Stimulated activated naive CD8-positive, alpha-beta T cell treated with anti-CD3 and anti-CD28 coated beads, Interleukin-15, Interleukin-2, amounts not matched to agents 100 ng/mL and 50 ng/mL, for 24 hours (primary cell): ENCODE data around the gene CRABP1.

Source experiments
- H3K27ac Mint-ChIP-seq: one replicate; pipeline ENCODE4 v1.8.0; 2021; ENCODE audit warnings: mild to moderate bottlenecking, mixed read lengths
- H3K27me3 Mint-ChIP-seq: one replicate; pipeline ENCODE4 v1.8.0; 2021; ENCODE audit warnings: mixed read lengths
- H3K36me3 Mint-ChIP-seq: one replicate; pipeline ENCODE4 v1.8.0; 2021; ENCODE audit warnings: low read depth, mixed read lengths
- H3K4me1 Mint-ChIP-seq: one replicate; pipeline ENCODE4 v1.8.0; 2021; ENCODE audit warnings: low read depth, mixed read lengths
- H3K4me3 Mint-ChIP-seq: one replicate; pipeline ENCODE4 v1.8.0; 2021; ENCODE audit warnings: mild to moderate bottlenecking, mixed read lengths
- H3K9me3 Mint-ChIP-seq: one replicate; pipeline ENCODE4 v1.8.0; 2021; ENCODE audit warnings: mixed read lengths

Gene CRABP1

GRCh38 chr15:78324144-78324543 lies 16.0 kb upstream of the CRABP1 start:
- Mint-ChIP-seq H3K4me3 (no peak overlapping the region), H3K27ac (no peak overlapping the region), H3K27me3 (no peaks in the 10 kb centered on the region), H3K4me1 (no peaks in the 10 kb centered on the region), H3K9me3 (no peaks in the 10 kb centered on the region), H3K36me3 (no peaks in the 10 kb centered on the region)

GRCh38 chr15:78325092-78325843 lies 14.9 kb upstream of the CRABP1 start:
- H3K4me3 Mint-ChIP-seq, result no peak overlapping the region
- no peaks in the 10 kb centered on the region for H3K4me1 Mint-ChIP-seq

GRCh38 chr15:78327466-78327865 lies 12.7 kb upstream of the CRABP1 start:
- Mint-ChIP-seq H3K9me3 (no peaks in the 10 kb centered on the region), H3K4me1 (no peaks in the 10 kb centered on the region), H3K27me3 (no peaks in the 10 kb centered on the region), H3K36me3 (no peaks in the 10 kb centered on the region), H3K27ac (no peak overlapping the region), H3K4me3 (no peak overlapping the region)

More at GRCh38 chr15:78325092-78325843, 14.9 kb upstream of the CRABP1 start:
- no peaks in the 10 kb centered on the region for H3K27me3 Mint-ChIP-seq
- no peak overlapping the region for H3K27ac Mint-ChIP-seq
- H3K36me3 Mint-ChIP-seq, result no peaks in the 10 kb centered on the region
- no peaks in the 10 kb centered on the region for H3K9me3 Mint-ChIP-seq

GRCh38 chr15:78329625-78330024 lies 10.5 kb upstream of the CRABP1 start:
- Mint-ChIP-seq H3K4me3 (no peak overlapping the region), H3K36me3 (no peaks in the 10 kb centered on the region), H3K27me3 (no peaks in the 10 kb centered on the region), H3K4me1 (no peaks in the 10 kb centered on the region), H3K9me3 (no peaks in the 10 kb centered on the region), H3K27ac (no peak overlapping the region)

GRCh38 chr15:78334845-78335244 lies 5.3 kb upstream of the CRABP1 start:
- H3K36me3 Mint-ChIP-seq, result no peaks in the 10 kb centered on the region
- H3K4me3 Mint-ChIP-seq, result no peak overlapping the region
- no peaks in the 10 kb centered on the region for H3K9me3 Mint-ChIP-seq
- no peak overlapping the region for H3K27ac Mint-ChIP-seq
- peaks cover 18% of the 10 kb centered on the region for H3K27me3 Mint-ChIP-seq
- no peaks in the 10 kb centered on the region for H3K4me1 Mint-ChIP-seq

- peaks cover 24% of the 10 kb centered on the region for H3K27me3 Mint-ChIP-seq
- no peaks in the 10 kb centered on the region for H3K36me3 Mint-ChIP-seq
- H3K4me1 Mint-ChIP-seq, result no peaks in the 10 kb centered on the region
- no peaks in the 10 kb centered on the region for H3K9me3 Mint-ChIP-seq
- no peak overlapping the region for H3K4me3 Mint-ChIP-seq
- no peak overlapping the region for H3K27ac Mint-ChIP-seq
Measured at GRCh38 chr15:78335985-78336384, 4.2 kb upstream of the CRABP1 start.

- Mint-ChIP-seq H3K9me3 (no peaks in the 10 kb centered on the region), H3K4me3 (no peak overlapping the region), H3K27ac (no peak overlapping the region), H3K36me3 (no peaks in the 10 kb centered on the region), H3K4me1 (no peaks in the 10 kb centered on the region), H3K27me3 (peaks cover 48% of the 10 kb centered on the region)
Measured at GRCh38 chr15:78338781-78339180, 1.4 kb upstream of the CRABP1 start.

- H3K36me3 Mint-ChIP-seq, result no peaks in the 10 kb centered on the region
- H3K9me3 Mint-ChIP-seq, result no peaks in the 10 kb centered on the region
- H3K27me3 Mint-ChIP-seq, result peaks cover 50% of the 10 kb centered on the region
- H3K27ac Mint-ChIP-seq, result no peak overlapping the region
- no peak overlapping the region for H3K4me3 Mint-ChIP-seq
- no peaks in the 10 kb centered on the region for H3K4me1 Mint-ChIP-seq
Measured at GRCh38 chr15:78339559-78339958, 594 bp upstream of the CRABP1 start.

- peaks cover 59% of the 10 kb centered on the region for H3K27me3 Mint-ChIP-seq
- H3K9me3 Mint-ChIP-seq, result no peaks in the 10 kb centered on the region
Measured at GRCh38 chr15:78341057-78341987, 1.2 kb downstream of the CRABP1 start.

GRCh38 chr15:78342021-78342420 lies 1.9 kb downstream of the CRABP1 start:
- H3K27me3 Mint-ChIP-seq, result peaks cover 59% of the 10 kb centered on the region
- H3K27ac Mint-ChIP-seq, result no peak overlapping the region
- no peaks in the 10 kb centered on the region for H3K36me3 Mint-ChIP-seq
- no peak overlapping the region for H3K4me3 Mint-ChIP-seq
- no peaks in the 10 kb centered on the region for H3K9me3 Mint-ChIP-seq
- H3K4me1 Mint-ChIP-seq, result no peaks in the 10 kb centered on the region

More at GRCh38 chr15:78341057-78341987, 1.2 kb downstream of the CRABP1 start:
- no peaks in the 10 kb centered on the region for H3K36me3 Mint-ChIP-seq
- H3K4me3 Mint-ChIP-seq, result no peak overlapping the region
- H3K4me1 Mint-ChIP-seq, result no peaks in the 10 kb centered on the region
- no peak overlapping the region for H3K27ac Mint-ChIP-seq

GRCh38 chr15:78343276-78344060 lies 3.3 kb downstream of the CRABP1 start:
- Mint-ChIP-seq H3K4me3 (no peak overlapping the region), H3K36me3 (no peaks in the 10 kb centered on the region), H3K27me3 (peaks cover 54% of the 10 kb centered on the region), H3K9me3 (no peaks in the 10 kb centered on the region), H3K27ac (no peak overlapping the region), H3K4me1 (no peaks in the 10 kb centered on the region)

- Mint-ChIP-seq H3K9me3 (no peaks in the 10 kb centered on the region), H3K4me1 (no peaks in the 10 kb centered on the region), H3K4me3 (no peak overlapping the region)
Measured at GRCh38 chr15:78345396-78346125, 5.4 kb downstream of the CRABP1 start.

GRCh38 chr15:78347586-78348543 lies 7.7 kb downstream of the CRABP1 start:
- Mint-ChIP-seq H3K4me1 (peaks cover 4% of the 10 kb centered on the region), H3K4me3 (no peak overlapping the region), H3K36me3 (no peaks in the 10 kb centered on the region), H3K9me3 (no peaks in the 10 kb centered on the region), H3K27me3 (peaks cover 19% of the 10 kb centered on the region), H3K27ac (no peak overlapping the region)

More at GRCh38 chr15:78345396-78346125, 5.4 kb downstream of the CRABP1 start:
- Mint-ChIP-seq H3K36me3 (no peaks in the 10 kb centered on the region), H3K27ac (no peak overlapping the region), H3K27me3 (peaks cover 38% of the 10 kb centered on the region)
